GM12891 (cell line): ENCODE results near the gene CLDN10.

Experiments used
- POLR2A ChIP-seq: IDR thresholded peaks from 2 replicates; pipeline ENCODE4 v1.6.1; 2011; ENCODE audit warnings: low read depth, low read length, control low read depth
- POLR2AphosphoS5 ChIP-seq: IDR thresholded peaks from 2 replicates; pipeline ENCODE4 v1.6.1; 2011; ENCODE audit warnings: low read depth, low read length, control low read depth

- TF ChIP-seq POLR2A: no peak
- no peak for TF ChIP-seq POLR2AphosphoS5
These were observed at the start of gene CLDN10 for GRCh38 chr13:95552539-95553441.
